8988T (cell line): ENCODE data around the gene DLK1.

ENCODE experiments used
- DNase-seq: peaks from one replicate; pipeline ENCODE4 v3.0.0; 2011

Gene DLK1

GRCh38 chr14:100765296-100765695 lies 38.6 kb downstream of the DLK1 start:
- DNase-seq: no peak

- DNase-seq: no peak
Measured at GRCh38 chr14:100765991-100766390, 39.3 kb downstream of the DLK1 start.

GRCh38 chr14:100767003-100767787 lies 40.5 kb downstream of the DLK1 start:
- DNase-seq: no peak

- DNase-seq: no peak
Measured at GRCh38 chr14:100767788-100768536, 41.3 kb downstream of the DLK1 start.

- DNase-seq: no peak
Measured at GRCh38 chr14:100769035-100769939, 42.6 kb downstream of the DLK1 start.

GRCh38 chr14:100770046-100770445 lies 43.4 kb downstream of the DLK1 start:
- DNase-seq: no peak

GRCh38 chr14:100770605-100771120 lies 44.0 kb downstream of the DLK1 start:
- DNase-seq: no peak

- no peak for DNase-seq
Measured at GRCh38 chr14:100771121-100771800, 44.6 kb downstream of the DLK1 start.

GRCh38 chr14:100772607-100773165 lies 46.0 kb downstream of the DLK1 start:
- no peak for DNase-seq

- no peak for DNase-seq
Measured at GRCh38 chr14:100773331-100774163, 46.9 kb downstream of the DLK1 start.

- no peak for DNase-seq
Measured at GRCh38 chr14:100774164-100774537, 47.5 kb downstream of the DLK1 start.

GRCh38 chr14:100775351-100775830 lies 48.7 kb downstream of the DLK1 start:
- no peak for DNase-seq

- no peak for DNase-seq
Measured at GRCh38 chr14:100775831-100776591, 49.3 kb downstream of the DLK1 start.

GRCh38 chr14:100776681-100777365 lies 50.1 kb downstream of the DLK1 start:
- DNase-seq: no peak

GRCh38 chr14:100777366-100777817 lies 50.7 kb downstream of the DLK1 start:
- DNase-seq: peak; percentile 1

GRCh38 chr14:100777818-100778525 lies 51.3 kb downstream of the DLK1 start:
- peak; percentile 4 for DNase-seq

- DNase-seq: peak; percentile 14
Measured at GRCh38 chr14:100778526-100778882, 51.8 kb downstream of the DLK1 start.

GRCh38 chr14:100778951-100779690 lies 52.4 kb downstream of the DLK1 start:
- peak; percentile 14 for DNase-seq
